DND-41 (cell line): Measurements from ENCODE around the gene NAA10.

Experiments
- ATAC-seq: fragments of 200-7000 bp; cut with Tn5 transposase; 3 replicates; pipeline ENCODE4 v1.9.1; 2021; ENCODE audit warnings: low read depth; ENCODE audit not compliant: insufficient read depth
- DNase-seq: peaks from one replicate; pipeline ENCODE4 v3.0.0-alpha.2; 2020
- H2AFZ ChIP-seq: 2 replicates; pipeline ENCODE4 v1.6.0; 2012; ENCODE audit warnings: low read depth, low read length
- H3K27ac ChIP-seq: 2 replicates; pipeline ENCODE4 v1.5.1; 2012; ENCODE audit warnings: low read length, inconsistent platforms
- H3K27me3 ChIP-seq: fragments of 200-600 bp; sonication (generic); 2 replicates; pipeline ENCODE4 v1.6.0; 2012; ENCODE audit warnings: low read length, mild to moderate bottlenecking, inconsistent platforms; ENCODE audit not compliant: insufficient read depth, poor library complexity
- H3K36me3 ChIP-seq: 2 replicates; pipeline ENCODE4 v1.5.1; 2012; ENCODE audit warnings: low read length, inconsistent platforms; ENCODE audit not compliant: insufficient read depth
- H3K4me1 ChIP-seq: 2 replicates; pipeline ENCODE4 v1.5.1; 2012; ENCODE audit warnings: mild to moderate bottlenecking, low read length; ENCODE audit not compliant: insufficient read depth
- H3K4me2 ChIP-seq: 2 replicates; pipeline ENCODE4 v1.6.0; 2012; ENCODE audit warnings: mild to moderate bottlenecking, moderate library complexity, low read length, inconsistent platforms; ENCODE audit not compliant: insufficient read depth
- H3K4me3 ChIP-seq, 2 experiments: fragments of 200-600 bp in 1 of 2; shearing (Covaris generic) in 1 of 2; 2 replicates each; pipeline ENCODE4 v1.5.1; 2012 to 2016; ENCODE audit warnings: inconsistent platforms in 2 of 2, low read length in 2 of 2, mild to moderate bottlenecking in 2 of 2, low read depth in 1 of 2, moderate library complexity in 1 of 2
- H3K79me2 ChIP-seq: 2 replicates; pipeline ENCODE4 v1.6.0; 2012; ENCODE audit warnings: low read length, inconsistent platforms; ENCODE audit not compliant: insufficient read depth
- H3K9ac ChIP-seq: 2 replicates; pipeline ENCODE4 v1.6.0; 2012; ENCODE audit warnings: low read depth, mild to moderate bottlenecking, inconsistent platforms, low read length, moderate library complexity
- H3K9me3 ChIP-seq: 2 replicates; pipeline ENCODE4 v1.5.1; 2012; ENCODE audit warnings: low read length, moderate library complexity, mild to moderate bottlenecking, inconsistent platforms; ENCODE audit not compliant: insufficient read depth, severe bottlenecking
- H4K20me1 ChIP-seq: 2 replicates; pipeline ENCODE4 v1.6.0; 2012; ENCODE audit warnings: low read length; ENCODE audit not compliant: insufficient read depth
- EZH2 ChIP-seq: IDR thresholded peaks from 3 replicates; pipeline ENCODE4 v1.6.1; 2012; ENCODE audit warnings: borderline replicate concordance, low read depth, mild to moderate bottlenecking, moderate library complexity, low read length, inconsistent platforms; ENCODE audit not compliant: severe bottlenecking
- TF ChIP-seq, protein P1 (sequence below): IDR thresholded peaks from 2 replicates; pipeline ENCODE4 v1.5.1; 2012; ENCODE audit warnings: borderline replicate concordance, low read length, moderate library complexity, mild to moderate bottlenecking; ENCODE audit not compliant: poor library complexity, severe bottlenecking; ENCODE audit errors: extremely low read depth

Gene NAA10

DNA sequence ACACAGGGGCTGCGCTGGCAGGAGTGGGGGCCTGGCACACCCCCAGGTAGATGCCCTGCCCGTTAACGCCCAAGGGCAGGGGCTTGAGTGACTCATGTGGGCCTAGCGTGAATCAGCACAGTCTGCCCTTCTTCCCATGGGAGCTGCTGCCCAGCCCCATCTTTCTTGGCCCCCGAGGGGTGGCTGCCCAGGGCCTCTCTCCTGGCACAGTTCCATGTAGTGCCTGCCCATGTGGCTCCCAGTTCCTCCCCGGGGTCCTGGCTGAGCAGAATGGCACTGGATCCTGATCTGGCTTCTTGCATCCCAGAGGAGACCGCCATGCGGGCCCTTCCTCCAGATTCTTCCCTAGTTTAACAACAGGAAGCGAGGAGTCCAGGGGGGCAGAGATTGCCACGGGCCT, 32.5 kb downstream of the NAA10 start:
- H3K4me2 ChIP-seq = no peak overlapping the region
- no peak overlapping the region for H3K4me3 ChIP-seq
- H3K4me1 ChIP-seq = peaks cover 18% of the 10 kb centered on the region
- no peak overlapping the region for H2AFZ ChIP-seq
- TF ChIP-seq, protein P1, sequence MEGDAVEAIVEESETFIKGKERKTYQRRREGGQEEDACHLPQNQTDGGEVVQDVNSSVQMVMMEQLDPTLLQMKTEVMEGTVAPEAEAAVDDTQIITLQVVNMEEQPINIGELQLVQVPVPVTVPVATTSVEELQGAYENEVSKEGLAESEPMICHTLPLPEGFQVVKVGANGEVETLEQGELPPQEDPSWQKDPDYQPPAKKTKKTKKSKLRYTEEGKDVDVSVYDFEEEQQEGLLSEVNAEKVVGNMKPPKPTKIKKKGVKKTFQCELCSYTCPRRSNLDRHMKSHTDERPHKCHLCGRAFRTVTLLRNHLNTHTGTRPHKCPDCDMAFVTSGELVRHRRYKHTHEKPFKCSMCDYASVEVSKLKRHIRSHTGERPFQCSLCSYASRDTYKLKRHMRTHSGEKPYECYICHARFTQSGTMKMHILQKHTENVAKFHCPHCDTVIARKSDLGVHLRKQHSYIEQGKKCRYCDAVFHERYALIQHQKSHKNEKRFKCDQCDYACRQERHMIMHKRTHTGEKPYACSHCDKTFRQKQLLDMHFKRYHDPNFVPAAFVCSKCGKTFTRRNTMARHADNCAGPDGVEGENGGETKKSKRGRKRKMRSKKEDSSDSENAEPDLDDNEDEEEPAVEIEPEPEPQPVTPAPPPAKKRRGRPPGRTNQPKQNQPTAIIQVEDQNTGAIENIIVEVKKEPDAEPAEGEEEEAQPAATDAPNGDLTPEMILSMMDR = no peak
- no peak for TF ChIP-seq EZH2
- H3K9me3 ChIP-seq = no peaks in the 10 kb centered on the region
- no peak for ATAC-seq
- no peaks in the 10 kb centered on the region for H3K27me3 ChIP-seq
- peaks cover 5% of the 10 kb centered on the region for H3K36me3 ChIP-seq
- no peak for DNase-seq
- H3K9ac ChIP-seq = no peak overlapping the region
- no peak overlapping the region for H3K27ac ChIP-seq
- H3K79me2 ChIP-seq = no peaks in the 10 kb centered on the region
- H4K20me1 ChIP-seq = no peaks in the 10 kb centered on the region

DNA sequence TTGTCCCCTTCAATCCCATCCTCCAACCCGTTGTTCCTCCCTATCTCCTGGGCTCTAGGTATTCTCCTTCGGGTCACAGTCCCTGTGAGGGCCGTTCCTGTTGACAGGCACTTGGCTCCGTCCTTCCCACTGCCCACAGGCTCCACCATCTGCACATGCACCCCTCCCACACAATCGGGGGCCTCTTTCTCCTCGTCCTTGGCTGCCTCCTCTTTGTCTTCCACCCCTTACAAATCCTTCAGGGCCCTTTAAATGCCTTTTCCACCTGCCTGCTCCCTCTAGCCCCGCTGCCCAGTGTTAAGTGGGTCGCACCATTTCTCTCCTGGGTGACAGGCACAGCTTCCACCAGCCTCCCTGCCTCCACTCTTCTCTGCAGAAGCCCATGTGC, 33.1 kb downstream of the NAA10 start:
- Histone ChIP-seq H3K79me2 (no peaks in the 10 kb centered on the region), H3K36me3 (peaks cover 5% of the 10 kb centered on the region), H3K9me3 (no peaks in the 10 kb centered on the region), H3K27me3 (no peaks in the 10 kb centered on the region), H3K9ac (no peak overlapping the region; the same call in 1 of the 2 replicates), H3K4me2 (no peak overlapping the region), H3K4me3 (no peak overlapping the region), H4K20me1 (no peaks in the 10 kb centered on the region), H2AFZ (no peak overlapping the region), H3K4me1 (peaks cover 18% of the 10 kb centered on the region), H3K27ac (peak overlapping the region; percentile 64; the same call in 1 of the 2 replicates)
- ATAC-seq = no peak
- no peak for TF ChIP-seq EZH2
- TF ChIP-seq, protein P1 = no peak
- DNase-seq = no peak

DNA sequence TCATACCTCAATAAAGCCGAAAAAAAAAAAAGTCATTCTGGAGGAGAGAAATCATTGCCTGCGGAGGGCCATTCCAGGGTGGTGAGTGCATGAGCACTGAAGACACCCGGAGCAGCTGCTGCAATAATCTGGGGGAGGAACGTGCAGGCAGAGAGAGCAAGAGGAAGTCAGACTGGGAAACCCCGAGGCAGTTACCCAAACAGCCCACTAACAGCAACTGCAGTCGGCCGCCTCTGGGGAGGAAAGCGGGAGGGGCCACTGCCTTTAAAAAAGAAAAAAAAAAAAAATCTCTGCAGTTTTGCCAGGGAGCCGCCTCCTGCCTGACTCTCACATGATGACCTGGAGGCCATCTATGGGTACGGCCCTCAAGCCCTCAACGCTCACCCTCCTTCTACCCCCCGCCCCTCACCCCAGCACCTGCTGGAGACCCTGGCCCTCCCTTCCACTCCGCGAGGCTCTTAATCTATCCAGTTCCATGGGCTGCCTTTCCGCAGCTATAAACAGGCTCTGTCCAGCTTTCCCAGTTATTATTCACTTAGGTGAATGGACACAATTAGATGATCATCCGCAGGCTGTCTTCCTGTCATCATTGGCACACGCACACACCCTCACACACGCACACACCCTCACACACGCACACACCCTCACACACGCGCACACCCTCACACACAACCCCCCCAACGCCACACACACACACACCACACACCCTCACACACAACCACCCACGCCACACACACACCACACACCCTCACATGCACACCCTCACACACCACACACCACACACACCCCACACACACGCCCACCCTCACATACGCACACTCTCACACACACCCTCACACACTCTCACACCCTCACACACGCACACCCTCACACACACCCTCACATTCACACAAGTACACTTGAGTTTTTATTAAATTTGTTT, 33.7 kb downstream of the NAA10 start:
- Histone ChIP-seq H3K27me3 (no peaks in the 10 kb centered on the region), H3K9ac (peak overlapping the region; percentile 30; the same call in 1 of the 2 replicates), H3K9me3 (no peaks in the 10 kb centered on the region), H3K79me2 (no peaks in the 10 kb centered on the region), H2AFZ (no peak overlapping the region), H3K4me2 (peak overlapping the region; percentile 53), H3K27ac (peak overlapping the region; percentile 64), H4K20me1 (no peaks in the 10 kb centered on the region), H3K4me3 (no peak overlapping the region), H3K4me1 (peaks cover 18% of the 10 kb centered on the region), H3K36me3 (peaks cover 2% of the 10 kb centered on the region; the same call in 1 of the 2 replicates)
- no peak for TF ChIP-seq EZH2
- TF ChIP-seq, protein P1 = no peak
- peak; percentile 82 for DNase-seq
- peak; percentile 76 for ATAC-seq

DNA sequence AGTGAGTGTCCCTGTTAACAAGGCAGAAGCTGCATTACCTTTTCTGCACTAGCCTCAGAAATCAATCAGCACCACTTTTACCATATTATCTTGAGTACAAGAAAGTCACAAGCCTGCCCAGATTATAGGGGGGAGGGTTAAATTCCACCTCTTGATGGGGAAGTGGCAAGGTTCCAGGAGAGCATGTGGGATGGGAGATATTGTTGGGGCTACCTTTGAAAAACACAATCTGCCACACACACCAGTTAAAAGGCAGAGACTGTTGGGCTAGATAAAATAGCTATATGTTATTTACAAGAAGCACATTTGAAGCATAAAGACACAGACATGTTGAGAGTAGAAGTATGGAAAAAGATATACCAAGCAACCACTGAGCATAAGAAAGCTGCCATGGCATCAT, 36.9 kb downstream of the NAA10 start:
- Histone ChIP-seq H3K4me3 (no peak overlapping the region), H3K27me3 (no peaks in the 10 kb centered on the region), H3K36me3 (no peaks in the 10 kb centered on the region), H3K4me1 (peaks cover 18% of the 10 kb centered on the region), H3K27ac (no peak overlapping the region), H3K4me2 (no peak overlapping the region), H4K20me1 (no peaks in the 10 kb centered on the region), H3K79me2 (no peaks in the 10 kb centered on the region), H2AFZ (no peak overlapping the region), H3K9ac (no peak overlapping the region), H3K9me3 (no peaks in the 10 kb centered on the region)
- TF ChIP-seq EZH2 = no peak
- TF ChIP-seq, protein P1 = no peak
- DNase-seq (no peak), ATAC-seq (no peak)
